CD4-positive, CD25-positive, alpha-beta regulatory T cell (primary cell): ENCODE results near the gene ERVK3-1. TPM values are rescaled to one million over a fixed set of nuclear protein-coding genes. Genes with fewer than 3 reads are reported as not detected.

Experiments
- ATAC-seq, 2 donors: fragments of 150-1000 bp; cut with Tn5 transposase; one replicate each; pipeline ENCODE4 v1.10.0; 2021; ENCODE audit warnings: low read depth in 2 of 2, moderate number of reproducible peaks in 2 of 2, moderate library complexity in 1 of 2
- DNase-seq, 3 donors: peaks; one replicate each; pipeline versions ENCODE4 v3.0.0 to v3.0.0-alpha.2; 2012 to 2022; ENCODE audit warnings: mixed read lengths in 1 of 3
- H3K27ac ChIP-seq: one replicate; pipeline ENCODE4 v1.7.0; 2013; ENCODE audit warnings: mild to moderate bottlenecking, low read length; ENCODE audit not compliant: insufficient read depth, poor library complexity, severe bottlenecking
- H3K27me3 ChIP-seq: one replicate; pipeline ENCODE4 v1.7.0; 2013; ENCODE audit warnings: low read length; ENCODE audit not compliant: control insufficient read depth, insufficient read depth
- H3K36me3 ChIP-seq: one replicate; pipeline ENCODE4 v1.7.0; 2013; ENCODE audit warnings: mild to moderate bottlenecking, low read length, moderate library complexity; ENCODE audit not compliant: control insufficient read depth, insufficient read depth
- H3K4me1 ChIP-seq: 2 replicates; pipeline ENCODE4 v1.7.0; 2013; ENCODE audit warnings: mild to moderate bottlenecking, low read length; ENCODE audit not compliant: insufficient read depth, control insufficient read depth, poor library complexity, severe bottlenecking
- H3K4me3 ChIP-seq: one replicate; pipeline ENCODE4 v1.7.0; 2013; ENCODE audit warnings: low read depth, mild to moderate bottlenecking, low read length, moderate library complexity
- H3K9me3 ChIP-seq, 2 experiments: 1 replicate in 1 of 2; 2 replicates in 1 of 2; pipeline ENCODE4 v1.7.0; 2013; ENCODE audit warnings: low read length in 2 of 2, mild to moderate bottlenecking in 1 of 2, moderate library complexity in 1 of 2; ENCODE audit not compliant: control insufficient read depth in 2 of 2
- H3K27ac Mint-ChIP-seq, 3 donors: one replicate each; pipeline ENCODE4 v1.8.0; 2020 to 2022; ENCODE audit warnings: mild to moderate bottlenecking in 3 of 3, mixed read lengths in 3 of 3, moderate library complexity in 2 of 3
- H3K27me3 Mint-ChIP-seq: one replicate; pipeline ENCODE4 v1.8.0; 2022; ENCODE audit warnings: mild to moderate bottlenecking, mixed read lengths
- H3K36me3 Mint-ChIP-seq: one replicate; pipeline ENCODE4 v1.8.0; 2020; ENCODE audit warnings: mixed read lengths
- H3K4me1 Mint-ChIP-seq, 4 donors: one replicate each; pipeline ENCODE4 v1.8.0; 2020 to 2022; ENCODE audit warnings: mixed read lengths in 4 of 4, mild to moderate bottlenecking in 1 of 4
- H3K4me3 Mint-ChIP-seq, 4 donors: one replicate each; pipeline ENCODE4 v1.8.0; 2020 to 2022; ENCODE audit warnings: mild to moderate bottlenecking in 4 of 4, mixed read lengths in 4 of 4, moderate library complexity in 3 of 4
- H3K9me3 Mint-ChIP-seq, 7 donors: one replicate each; pipeline ENCODE4 v1.8.0; 2020 to 2022; ENCODE audit warnings: mixed read lengths in 7 of 7, mild to moderate bottlenecking in 3 of 7, moderate library complexity in 2 of 7
- polyA plus RNA-seq, 4 donors: library from polyadenylated mRNA; unstranded; fragments of 300-500 nt; fragmentation: Illumina TruSeq; gene quantifications; one replicate each; pipeline ENCODE4 v1.2.3, GENCODE V29; 2021
- total RNA-seq: library from RNA; stranded (reverse); gene quantifications from one replicate; pipeline ENCODE4 v1.2.3, GENCODE V29; 2022

ERVK3-1 gene
- total and polyA plus RNA-seq, 5 donors from 2014 or later = 65.9 to 117 (median 80.6) TPM

DNA sequence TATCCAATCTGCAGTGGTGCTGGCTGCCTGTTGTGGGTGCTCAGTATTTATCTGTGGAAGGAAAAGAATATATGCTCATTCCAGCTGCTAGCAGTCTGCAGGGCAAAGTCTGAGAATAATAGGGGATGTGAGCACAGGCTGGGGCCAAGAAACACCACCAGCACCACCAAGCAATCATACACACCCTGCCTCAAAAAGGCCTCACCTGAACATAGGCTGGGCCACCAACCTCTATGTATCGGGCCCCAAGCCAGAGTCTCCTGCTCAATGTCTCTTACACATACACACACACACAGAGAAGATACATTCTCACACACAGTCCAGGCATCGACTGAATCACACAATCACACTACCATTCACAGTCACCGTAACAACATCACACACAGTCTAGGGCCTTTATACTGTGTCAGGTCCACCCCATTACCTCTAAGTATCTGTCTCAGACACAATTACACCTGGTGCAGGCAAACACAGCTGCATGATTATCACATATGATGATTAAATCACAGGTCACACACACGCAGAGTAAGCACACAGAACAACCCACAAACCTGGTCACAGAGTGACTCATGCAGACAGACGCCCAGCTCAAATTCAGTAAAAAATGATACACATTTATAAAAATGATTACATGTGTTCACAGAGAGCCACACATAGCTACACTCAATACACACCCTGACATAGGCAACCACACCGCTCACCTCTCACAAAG is 20.3 kb downstream of the ERVK3-1 start:
- Mint-ChIP-seq H3K4me1 (peaks cover 0 to 7% (median 2%) of the 10 kb centered on the region in 4 donors), H3K27ac (no peak overlapping the region), H3K4me3 (no peak overlapping the region), H3K27me3 (no peaks in the 10 kb centered on the region), H3K36me3 (peaks cover 4% of the 10 kb centered on the region), H3K9me3 (no peaks in the 10 kb centered on the region)
- H3K27me3 ChIP-seq = no peaks in the 10 kb centered on the region
- H3K36me3 ChIP-seq = no peaks in the 10 kb centered on the region
- H3K27ac ChIP-seq = no peak overlapping the region
- H3K4me1 ChIP-seq = peaks cover 22% of the 10 kb centered on the region
- no peak for DNase-seq
- ATAC-seq = no peak
- H3K4me3 ChIP-seq = peak overlapping the region; percentile 26
- no peaks in the 10 kb centered on the region for H3K9me3 ChIP-seq

DNA sequence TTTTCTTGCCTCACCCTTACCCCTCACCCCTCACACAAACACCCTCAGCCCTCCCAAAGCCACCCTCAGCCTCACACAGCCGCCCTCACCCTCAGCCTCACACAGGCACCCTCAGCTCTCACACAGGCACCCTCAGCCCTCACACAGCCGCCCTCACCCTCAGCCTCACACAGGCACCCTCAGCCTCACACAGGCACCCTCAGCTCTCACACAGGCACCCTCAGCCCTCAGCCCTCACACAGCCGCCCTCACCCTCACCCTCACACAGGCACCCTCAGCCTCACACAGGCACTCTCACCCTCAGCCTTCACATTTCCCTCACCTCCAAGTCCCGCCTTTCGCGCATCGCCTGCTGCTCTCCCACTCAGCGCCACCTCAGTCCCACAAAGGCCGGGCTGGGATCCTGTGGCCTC is 21.3 kb downstream of the ERVK3-1 start:
- Mint-ChIP-seq H3K36me3 (peaks cover 4% of the 10 kb centered on the region), H3K4me1 (peaks cover 0 to 7% (median 2%) of the 10 kb centered on the region in 4 donors), H3K4me3 (no peak overlapping the region), H3K9me3 (no peaks in the 10 kb centered on the region), H3K27me3 (no peaks in the 10 kb centered on the region), H3K27ac (no peak overlapping the region)
- Histone ChIP-seq H3K27ac (peak overlapping the region; percentile 64), H3K4me1 (peaks cover 22% of the 10 kb centered on the region), H3K27me3 (no peaks in the 10 kb centered on the region), H3K4me3 (peak overlapping the region; percentile 81), H3K36me3 (no peaks in the 10 kb centered on the region), H3K9me3 (no peaks in the 10 kb centered on the region)
- ATAC-seq (peak; percentile 16 to 25), DNase-seq (no peak)

DNA sequence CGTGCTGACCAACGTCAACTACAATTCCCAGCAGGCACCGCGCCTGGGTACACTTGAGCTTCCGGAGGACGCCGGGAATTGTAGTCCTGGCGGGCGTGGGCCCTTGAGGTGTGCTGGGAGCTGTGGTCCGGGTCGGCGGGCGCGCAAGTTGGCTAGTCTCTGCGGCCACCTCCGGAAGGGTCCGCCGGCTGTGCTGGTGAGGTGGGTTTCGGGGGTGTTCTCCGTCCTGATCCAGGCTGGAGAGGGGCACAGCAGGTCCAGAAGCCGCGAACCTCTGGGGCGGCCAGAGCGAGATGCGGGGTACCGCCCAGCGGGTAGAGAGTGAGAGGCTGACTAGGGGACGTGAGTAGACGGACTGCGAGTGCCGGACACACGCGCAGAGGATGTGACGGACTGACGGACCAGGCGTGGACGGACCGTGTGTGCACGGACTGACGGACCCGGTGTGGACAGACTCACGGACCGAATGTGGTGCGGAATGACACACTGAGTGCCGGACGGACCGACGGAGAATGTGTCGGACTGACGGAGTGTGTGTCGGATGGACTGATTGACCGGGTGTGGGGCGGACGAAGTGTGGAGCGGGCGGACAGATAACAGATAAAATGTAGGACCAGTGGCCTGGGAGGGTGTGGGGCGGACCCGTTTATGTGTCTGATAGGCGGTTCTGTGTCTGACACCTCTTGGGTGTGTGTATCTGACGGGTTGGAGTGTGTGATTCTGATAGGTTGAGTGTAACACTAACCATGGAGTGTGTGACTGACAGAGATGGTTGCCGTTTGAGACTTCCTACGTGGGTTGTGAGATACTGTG is 21.9 kb downstream of the ERVK3-1 start, which contains the start of gene ZSCAN22:
ZSCAN22 (plus strand) TSS at position 81 of the 813 bp plus-strand sequence. CDS start 7,809 bp downstream, outside the sequence.
- no peaks in the 10 kb centered on the region for H3K27me3 Mint-ChIP-seq
- no peaks in the 10 kb centered on the region for H3K36me3 ChIP-seq
- no peaks in the 10 kb centered on the region for H3K27me3 ChIP-seq
- no peaks in the 10 kb centered on the region for H3K9me3 Mint-ChIP-seq
- H3K9me3 ChIP-seq = no peaks in the 10 kb centered on the region
- peaks cover 22% of the 10 kb centered on the region for H3K4me1 ChIP-seq
- DNase-seq (peak; percentile 83 to 94 (median 83)), ATAC-seq (peak; percentile 95)
- H3K27ac ChIP-seq = peak within 1 kb of the TSS; percentile 64
- no peak within 1 kb of the TSS for H3K27ac Mint-ChIP-seq
- peaks cover 0 to 7% (median 2%) of the 10 kb centered on the region in 4 donors for H3K4me1 Mint-ChIP-seq
- H3K4me3 ChIP-seq = peak within 1 kb of the TSS; percentile 81
- peaks cover 4% of the 10 kb centered on the region for H3K36me3 Mint-ChIP-seq
- no peak within 1 kb of the TSS for H3K4me3 Mint-ChIP-seq

DNA sequence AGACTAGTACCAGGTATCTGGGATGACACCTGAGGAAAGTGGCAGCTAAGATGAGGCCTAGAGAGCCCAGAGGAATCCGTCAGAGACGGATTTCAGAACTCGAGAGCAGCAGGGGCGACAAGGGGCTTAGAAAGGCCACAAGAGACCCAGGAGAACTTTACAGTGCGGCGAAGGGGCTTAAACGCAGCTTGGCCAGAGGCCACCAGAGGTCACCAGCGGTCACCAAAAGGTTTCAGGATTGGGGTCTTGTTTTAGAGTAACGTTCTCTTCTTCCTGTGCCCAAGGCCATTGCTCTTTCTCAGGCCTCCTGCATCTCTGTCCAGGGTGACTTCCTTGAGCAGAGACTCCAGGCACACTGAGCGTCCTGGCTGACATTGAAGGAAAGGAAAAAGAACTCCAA is 23.8 kb downstream of the ERVK3-1 start:
- Histone ChIP-seq H3K27ac (no peak overlapping the region), H3K27me3 (no peaks in the 10 kb centered on the region), H3K4me3 (no peak overlapping the region), H3K9me3 (no peaks in the 10 kb centered on the region), H3K4me1 (peaks cover 22% of the 10 kb centered on the region), H3K36me3 (no peaks in the 10 kb centered on the region)
- no peaks in the 10 kb centered on the region for H3K27me3 Mint-ChIP-seq
- ATAC-seq = no peak
- peak in 1 of 3 donors; percentile 15 for DNase-seq
- no peaks in the 10 kb centered on the region for H3K9me3 Mint-ChIP-seq
- H3K36me3 Mint-ChIP-seq = no peaks in the 10 kb centered on the region
- peak overlapping the region in 2 of 4 donors; percentile 8 for H3K4me3 Mint-ChIP-seq
- no peak overlapping the region for H3K27ac Mint-ChIP-seq
- peaks cover 0 to 10% (median 2%) of the 10 kb centered on the region in 4 donors for H3K4me1 Mint-ChIP-seq

DNA sequence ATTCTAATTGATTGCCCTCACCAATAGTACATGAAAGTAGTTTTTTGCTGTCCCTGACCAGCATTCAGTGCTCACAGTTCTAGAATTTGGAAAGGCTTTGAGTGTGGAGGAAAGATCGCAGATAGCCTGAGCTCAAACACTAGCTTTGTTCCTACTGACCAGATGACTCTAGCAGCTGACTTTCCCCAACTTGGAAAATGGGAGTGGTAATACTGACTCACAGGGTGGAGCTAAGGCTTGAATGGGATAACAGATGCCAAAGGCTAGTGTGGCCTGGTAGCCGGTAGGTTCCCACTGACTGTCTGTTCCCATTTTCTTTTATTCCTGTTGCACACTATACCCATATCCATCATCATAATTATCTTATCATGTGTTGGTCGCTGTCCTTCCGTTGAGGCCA is 25.3 kb downstream of the ERVK3-1 start:
- Mint-ChIP-seq H3K4me3 (peak overlapping the region in 1 of 4 donors; percentile 0), H3K4me1 (peaks cover 0 to 13% (median 2%) of the 10 kb centered on the region in 4 donors), H3K27ac (no peak overlapping the region), H3K9me3 (no peaks in the 10 kb centered on the region), H3K36me3 (peaks cover 6% of the 10 kb centered on the region), H3K27me3 (no peaks in the 10 kb centered on the region)
- Histone ChIP-seq H3K4me3 (no peak overlapping the region), H3K9me3 (no peaks in the 10 kb centered on the region), H3K36me3 (peaks cover 6% of the 10 kb centered on the region), H3K4me1 (peaks cover 22% of the 10 kb centered on the region), H3K27ac (no peak overlapping the region), H3K27me3 (no peaks in the 10 kb centered on the region)
- ATAC-seq (no peak), DNase-seq (no peak)

DNA sequence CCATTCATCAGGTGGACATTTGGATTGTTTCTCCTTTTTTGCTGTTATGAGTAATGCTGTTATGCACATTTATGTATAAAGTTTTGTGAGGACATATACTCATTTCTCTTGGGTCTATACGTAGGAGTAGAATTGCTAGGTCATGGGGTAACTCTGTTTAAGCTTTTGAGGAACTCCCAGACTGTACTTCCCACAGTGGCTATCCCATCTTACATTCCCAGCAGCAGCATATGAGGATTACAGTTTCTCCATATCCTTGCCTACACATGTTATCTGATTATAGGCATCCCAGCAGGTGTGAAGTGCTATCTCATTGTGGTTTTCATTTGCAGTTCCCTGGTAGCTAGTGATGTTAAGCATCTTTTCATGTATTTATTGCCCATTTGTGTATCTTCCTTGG is 27.5 kb downstream of the ERVK3-1 start:
- H3K9me3 Mint-ChIP-seq = no peaks in the 10 kb centered on the region
- no peak overlapping the region for H3K4me3 Mint-ChIP-seq
- H3K4me3 ChIP-seq = no peak overlapping the region
- no peaks in the 10 kb centered on the region for H3K9me3 ChIP-seq
- H3K36me3 ChIP-seq = peaks cover 12% of the 10 kb centered on the region
- no peak overlapping the region for H3K27ac ChIP-seq
- H3K4me1 ChIP-seq = peaks cover 2% of the 10 kb centered on the region
- no peak for ATAC-seq
- no peak for DNase-seq
- H3K27ac Mint-ChIP-seq = no peak overlapping the region
- H3K27me3 ChIP-seq = no peaks in the 10 kb centered on the region
- peaks cover 0 to 13% (median 2%) of the 10 kb centered on the region in 4 donors for H3K4me1 Mint-ChIP-seq
- H3K27me3 Mint-ChIP-seq = no peaks in the 10 kb centered on the region
- H3K36me3 Mint-ChIP-seq = peaks cover 12% of the 10 kb centered on the region

DNA sequence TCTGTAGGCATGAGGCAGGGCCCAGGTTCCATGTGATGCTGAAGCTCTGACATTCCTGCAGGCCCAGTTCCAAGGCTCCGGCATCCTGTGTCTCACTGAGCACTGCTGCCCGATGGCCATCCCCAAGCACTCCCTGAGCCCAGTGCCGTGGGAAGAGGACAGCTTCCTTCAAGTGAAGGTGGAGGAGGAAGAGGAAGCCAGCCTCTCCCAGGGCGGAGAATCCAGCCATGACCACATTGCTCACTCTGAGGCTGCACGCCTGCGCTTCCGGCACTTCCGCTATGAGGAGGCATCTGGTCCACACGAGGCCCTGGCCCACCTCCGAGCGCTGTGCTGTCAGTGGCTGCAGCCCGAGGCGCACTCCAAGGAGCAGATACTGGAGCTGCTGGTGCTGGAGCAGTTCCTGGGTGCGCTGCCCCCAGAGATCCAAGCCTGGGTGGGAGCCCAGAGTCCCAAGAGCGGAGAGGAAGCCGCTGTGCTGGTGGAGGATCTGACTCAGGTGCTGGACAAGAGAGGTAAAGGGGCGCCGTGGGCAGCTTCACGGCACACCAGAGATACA is 29.6 kb downstream of the ERVK3-1 start:
- H3K36me3 ChIP-seq = peaks cover 18% of the 10 kb centered on the region
- H3K4me1 Mint-ChIP-seq = peaks cover 0 to 11% (median 1%) of the 10 kb centered on the region in 4 donors
- peaks cover 0 to 3% (median 0%) of the 10 kb centered on the region in 7 donors for H3K9me3 Mint-ChIP-seq
- H3K9me3 ChIP-seq = no peaks in the 10 kb centered on the region
- no peak overlapping the region for H3K27ac ChIP-seq
- ATAC-seq (no peak), DNase-seq (no peak)
- no peaks in the 10 kb centered on the region for H3K4me1 ChIP-seq
- H3K27ac Mint-ChIP-seq = no peak overlapping the region
- no peaks in the 10 kb centered on the region for H3K27me3 ChIP-seq
- peaks cover 26% of the 10 kb centered on the region for H3K36me3 Mint-ChIP-seq
- H3K27me3 Mint-ChIP-seq = no peaks in the 10 kb centered on the region
- no peak overlapping the region for H3K4me3 Mint-ChIP-seq
- no peak overlapping the region for H3K4me3 ChIP-seq
